Measurements from ENCODE around the gene MYO18B.

GRCh38 chr22:26017932-26018331 lies 275.9 kb downstream of the MYO18B start:
- TF ChIP-seq, protein P1, sequence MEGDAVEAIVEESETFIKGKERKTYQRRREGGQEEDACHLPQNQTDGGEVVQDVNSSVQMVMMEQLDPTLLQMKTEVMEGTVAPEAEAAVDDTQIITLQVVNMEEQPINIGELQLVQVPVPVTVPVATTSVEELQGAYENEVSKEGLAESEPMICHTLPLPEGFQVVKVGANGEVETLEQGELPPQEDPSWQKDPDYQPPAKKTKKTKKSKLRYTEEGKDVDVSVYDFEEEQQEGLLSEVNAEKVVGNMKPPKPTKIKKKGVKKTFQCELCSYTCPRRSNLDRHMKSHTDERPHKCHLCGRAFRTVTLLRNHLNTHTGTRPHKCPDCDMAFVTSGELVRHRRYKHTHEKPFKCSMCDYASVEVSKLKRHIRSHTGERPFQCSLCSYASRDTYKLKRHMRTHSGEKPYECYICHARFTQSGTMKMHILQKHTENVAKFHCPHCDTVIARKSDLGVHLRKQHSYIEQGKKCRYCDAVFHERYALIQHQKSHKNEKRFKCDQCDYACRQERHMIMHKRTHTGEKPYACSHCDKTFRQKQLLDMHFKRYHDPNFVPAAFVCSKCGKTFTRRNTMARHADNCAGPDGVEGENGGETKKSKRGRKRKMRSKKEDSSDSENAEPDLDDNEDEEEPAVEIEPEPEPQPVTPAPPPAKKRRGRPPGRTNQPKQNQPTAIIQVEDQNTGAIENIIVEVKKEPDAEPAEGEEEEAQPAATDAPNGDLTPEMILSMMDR (conservative IDR thresholded peaks at IDR 0.05), result no peak
- no peak for TF ChIP-seq ZFX (IDR thresholded peaks at IDR 0.05)

Data from C4-2B (cell line).